HL-60/S4 treated with retinoic acid at 250 ng/mL for 4 days and 3 days (cell line): ENCODE measurements around the gene DDX49.

ENCODE experiments used
- in situ Hi-C: fragments of 300-500 bp; cut with MboI; formaldehyde crosslinking; loops from 2 replicates; pipeline ENCODE4 v1.7.0; 2022; ENCODE audit warnings: low sequenced_read_pairs

Gene DDX49

GRCh38 chr19:18919086-18919899 lies at the start of gene DDX49, which contains the start of gene COPE:
Gene DDX49, plus strand, starts transcription at chr19:18919715. Its CDS starts 27 bp downstream, at chr19:18919742.
Gene COPE, minus strand, starts transcription at chr19:18919387. Its CDS starts 39 bp downstream, at chr19:18919348.
- in situ Hi-C loops: no loop called here

- in situ Hi-C loops: no loop called here
Observed at GRCh38 chr19:18869781-18870530, 49.6 kb upstream of the DDX49 start.

GRCh38 chr19:18870531-18871172 lies 48.9 kb upstream of the DDX49 start:
- in situ Hi-C loops: no loop called here

- in situ Hi-C loops: no loop called here
Observed at GRCh38 chr19:18871543-18871942, 48.0 kb upstream of the DDX49 start.

- in situ Hi-C loops: no loop called here
Observed at GRCh38 chr19:18875726-18876125, 43.8 kb upstream of the DDX49 start.

GRCh38 chr19:18876865-18877264 lies 42.6 kb upstream of the DDX49 start:
- in situ Hi-C loops: no loop called here

GRCh38 chr19:18878058-18878797 lies 41.3 kb upstream of the DDX49 start:
- in situ Hi-C loops: no loop called here

GRCh38 chr19:18878858-18879578 lies 40.5 kb upstream of the DDX49 start:
- in situ Hi-C loops: no loop called here

GRCh38 chr19:18879579-18880373 lies 39.7 kb upstream of the DDX49 start:
- in situ Hi-C loops: no loop called here

- in situ Hi-C loops: no loop called here
Observed at GRCh38 chr19:18881491-18881890, 38.0 kb upstream of the DDX49 start.

- in situ Hi-C loops: no loop called here
Observed at GRCh38 chr19:18883526-18884304, 35.8 kb upstream of the DDX49 start.

GRCh38 chr19:18886972-18887371 lies 32.5 kb upstream of the DDX49 start:
- in situ Hi-C loops: no loop called here

GRCh38 chr19:18889949-18890745 lies 29.4 kb upstream of the DDX49 start:
- in situ Hi-C loops: no loop called here

- in situ Hi-C loops: no loop called here
Observed at GRCh38 chr19:18893587-18894253, 25.8 kb upstream of the DDX49 start.

GRCh38 chr19:18894254-18895037 lies 25.1 kb upstream of the DDX49 start:
- in situ Hi-C loops: no loop called here

- in situ Hi-C loops: no loop called here
Observed at GRCh38 chr19:18895038-18895823, 24.3 kb upstream of the DDX49 start.
